Testis (tissue), 2 donors: ENCODE measurements around the gene COQ8A.

ENCODE experiments used
- CTCF ChIP-seq, 3 experiments: fragments of 450-650 bp in 2 of 3; fragments of 200-600 bp in 1 of 3; sonication (generic) in 1 of 3; IDR thresholded peaks; one replicate each; pipeline ENCODE4 v1.5.1; 2016 to 2019; ENCODE audit warnings: antibody characterized with exemption in 3 of 3, mild to moderate bottlenecking in 2 of 3, moderate library complexity in 1 of 3
- POLR2A ChIP-seq: fragments of 450-650 bp; IDR thresholded peaks from one replicate; pipeline ENCODE4 v1.6.1; 2017; ENCODE audit warnings: antibody characterized with exemption, mild to moderate bottlenecking, moderate library complexity

GRCh38 chr1:227033880-227034279 lies 93.8 kb downstream of the COQ8A start:
- TF ChIP-seq CTCF (IDR thresholded peaks at IDR 0.05), result no peak
- TF ChIP-seq POLR2A, result no peak
